NCI-H187 treated with DMSO at 0.1 percent for 48 hours (cell line): ENCODE results near the gene SERGEF.

Source experiments
- DNase-seq: peaks from one replicate; lab custom pipeline; 2025; lab: John Stamatoyannopoulos, UW

The SERGEF gene

GRCh38 chr11:17813391-17814059 lies 199.3 kb downstream of the SERGEF start:
- DNase-seq = no peak

- DNase-seq = no peak
These were observed 200.0 kb downstream of the SERGEF start for GRCh38 chr11:17812865-17813187.

- DNase-seq = no peak
These were observed 200.6 kb downstream of the SERGEF start for GRCh38 chr11:17812091-17812864.

- no peak for DNase-seq
These were observed 201.5 kb downstream of the SERGEF start for GRCh38 chr11:17811352-17811751.

- no peak for DNase-seq
These were observed 202.1 kb downstream of the SERGEF start for GRCh38 chr11:17810746-17811145.

- no peak for DNase-seq
These were observed 202.8 kb downstream of the SERGEF start for GRCh38 chr11:17810041-17810440.

GRCh38 chr11:17807034-17807433 lies 205.8 kb downstream of the SERGEF start:
- DNase-seq = no peak

- DNase-seq = no peak
These were observed 207.0 kb downstream of the SERGEF start for GRCh38 chr11:17805873-17806272.

GRCh38 chr11:17805043-17805442 lies 207.8 kb downstream of the SERGEF start:
- DNase-seq = no peak

GRCh38 chr11:17803754-17804334 lies 209.0 kb downstream of the SERGEF start:
- no peak for DNase-seq

GRCh38 chr11:17802491-17802890 lies 210.4 kb downstream of the SERGEF start:
- DNase-seq = no peak

- no peak for DNase-seq
These were observed 211.7 kb downstream of the SERGEF start for GRCh38 chr11:17801166-17801565.

- no peak for DNase-seq
These were observed 213.7 kb downstream of the SERGEF start for GRCh38 chr11:17799147-17799546.

- DNase-seq = no peak
These were observed 214.1 kb downstream of the SERGEF start for GRCh38 chr11:17798716-17799115.

GRCh38 chr11:17798253-17798652 lies 214.6 kb downstream of the SERGEF start:
- no peak for DNase-seq

GRCh38 chr11:17796154-17796553 lies 216.7 kb downstream of the SERGEF start:
- DNase-seq = no peak

- DNase-seq = no peak
These were observed 217.9 kb downstream of the SERGEF start for GRCh38 chr11:17794981-17795380.

GRCh38 chr11:17793642-17794170 lies 219.1 kb downstream of the SERGEF start:
- no peak for DNase-seq

- DNase-seq = no peak
These were observed 220.7 kb downstream of the SERGEF start for GRCh38 chr11:17792161-17792560.

GRCh38 chr11:17791144-17791543 lies 221.7 kb downstream of the SERGEF start:
- no peak for DNase-seq

- no peak for DNase-seq
These were observed 222.4 kb downstream of the SERGEF start for GRCh38 chr11:17790453-17790852.

GRCh38 chr11:17788084-17788483 lies 224.8 kb downstream of the SERGEF start:
- DNase-seq = no peak
